Left hindlimb (tissue), 1 donor: Measurements from ENCODE around the gene TAMALIN.

ENCODE experiments used
- DNase-seq: peaks from one replicate; pipeline ENCODE4 v3.0.0-alpha.2; 2018

The TAMALIN gene

DNA sequence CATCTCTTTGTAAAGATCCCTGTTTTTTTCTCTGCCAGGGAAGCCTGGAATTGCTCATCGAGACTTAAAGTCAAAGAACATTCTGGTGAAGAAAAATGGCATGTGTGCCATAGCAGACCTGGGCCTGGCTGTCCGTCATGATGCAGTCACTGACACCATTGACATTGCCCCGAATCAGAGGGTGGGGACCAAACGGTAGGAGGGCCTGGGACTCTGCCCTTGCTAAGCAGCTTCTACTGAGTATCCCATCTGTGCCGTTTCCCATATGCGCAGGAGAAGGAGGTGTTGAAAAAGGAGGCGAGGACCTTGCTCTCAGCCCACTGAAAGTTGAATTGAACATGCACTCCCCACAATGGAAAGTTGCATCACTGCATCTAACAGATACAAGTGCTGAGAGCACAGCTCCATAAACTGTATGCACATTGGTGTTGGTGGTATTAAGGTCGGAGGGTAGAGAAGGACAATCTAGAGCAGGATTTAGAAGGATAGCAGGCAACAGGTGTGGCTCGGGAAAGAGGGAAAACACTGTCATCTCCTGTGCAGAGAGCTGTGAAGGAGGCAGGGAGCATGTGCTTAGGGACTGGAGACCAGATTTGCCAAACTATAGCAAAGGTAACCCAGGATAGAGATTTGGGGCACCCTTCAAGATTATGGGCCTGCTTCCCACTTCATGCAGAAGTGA lies 21.5 kb upstream of the TAMALIN start:
- no peak for DNase-seq

GRCh38 chr12:51986834-51987233 lies 19.9 kb upstream of the TAMALIN start:
- DNase-seq = no peak

DNA sequence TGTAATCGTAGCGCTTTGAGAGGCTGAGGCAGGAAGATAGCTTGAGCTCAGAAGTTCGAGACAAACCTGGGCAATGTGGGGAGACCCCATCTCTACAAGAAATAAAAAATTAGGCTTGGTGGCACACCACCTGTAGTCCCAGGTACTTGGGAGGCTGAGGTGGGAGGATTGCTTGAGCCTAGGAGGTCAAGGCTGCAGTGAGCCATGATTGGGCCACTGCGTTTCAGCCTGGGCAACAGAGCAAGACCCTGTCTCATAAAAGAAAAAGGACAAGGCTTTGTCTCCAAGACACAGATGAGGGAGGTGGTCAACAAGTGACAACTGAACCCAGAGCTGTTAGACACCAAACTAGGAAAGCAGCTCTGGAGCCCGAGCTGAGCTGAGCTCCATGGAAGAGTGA lies 14.5 kb upstream of the TAMALIN start:
- DNase-seq = no peak

- no peak for DNase-seq
Measured at GRCh38 chr12:51994539-51994820, 12.3 kb upstream of the TAMALIN start.

DNA sequence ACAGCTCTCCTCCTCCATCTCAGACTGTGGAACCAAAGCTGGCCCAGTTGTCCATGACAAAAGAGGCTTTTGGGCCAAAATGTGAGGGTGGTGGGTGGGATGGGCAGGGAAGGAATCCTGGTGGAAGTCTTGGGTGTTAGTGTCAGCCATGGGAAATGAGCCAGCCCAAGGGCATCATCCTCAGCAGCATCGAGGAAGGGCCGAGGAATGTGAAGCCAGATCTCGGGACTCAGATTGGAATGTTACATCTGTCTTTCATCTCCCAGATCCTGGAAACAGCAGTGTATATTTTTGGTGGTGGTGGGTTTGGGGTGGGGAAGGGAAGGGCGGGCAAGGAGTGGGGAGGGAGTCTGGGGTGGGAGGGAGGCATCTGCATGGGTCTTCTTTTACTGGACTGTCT lies 11.8 kb upstream of the TAMALIN start:
- DNase-seq = no peak

- no peak for DNase-seq
Measured at GRCh38 chr12:51997136-51997535, 9.6 kb upstream of the TAMALIN start.

GRCh38 chr12:52003016-52003550 lies 3.7 kb upstream of the TAMALIN start:
- no peak for DNase-seq

GRCh38 chr12:52003591-52003990 lies 3.2 kb upstream of the TAMALIN start:
- no peak for DNase-seq

- no peak for DNase-seq
Measured at GRCh38 chr12:52004042-52004648, 2.6 kb upstream of the TAMALIN start.

DNA sequence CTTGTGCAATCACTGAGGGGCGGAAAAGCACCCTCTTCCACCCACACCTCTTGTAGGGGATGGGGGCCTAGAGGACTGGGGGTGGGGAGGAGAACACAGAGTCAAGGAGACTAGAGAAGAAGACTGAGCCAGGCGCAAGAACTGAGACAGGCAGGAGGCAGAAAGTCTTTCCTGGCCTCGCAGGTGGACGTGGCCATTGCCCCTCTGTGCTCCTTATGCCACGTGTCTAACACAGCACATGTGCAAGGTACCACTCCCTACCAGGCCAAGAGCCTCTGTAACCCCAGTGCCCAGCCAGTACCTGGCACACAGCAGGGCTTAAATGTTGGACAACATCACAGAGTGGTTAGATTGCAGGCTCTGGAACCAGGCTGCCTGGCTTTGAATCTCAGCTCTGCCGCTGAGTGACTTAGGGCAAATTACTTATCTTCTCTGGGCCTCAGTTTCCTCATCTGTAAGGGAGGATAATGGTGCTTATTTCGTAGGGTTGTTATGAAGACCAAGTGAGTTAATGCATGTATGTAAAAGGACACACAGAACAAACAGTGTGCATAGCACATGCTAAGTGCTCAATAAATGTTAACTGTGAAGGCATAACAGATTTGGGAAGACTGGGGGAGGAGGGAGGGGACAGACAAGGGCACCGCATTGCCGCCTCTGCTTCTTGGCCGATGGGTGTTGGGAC lies 1.4 kb upstream of the TAMALIN start:
- no peak for DNase-seq

DNA sequence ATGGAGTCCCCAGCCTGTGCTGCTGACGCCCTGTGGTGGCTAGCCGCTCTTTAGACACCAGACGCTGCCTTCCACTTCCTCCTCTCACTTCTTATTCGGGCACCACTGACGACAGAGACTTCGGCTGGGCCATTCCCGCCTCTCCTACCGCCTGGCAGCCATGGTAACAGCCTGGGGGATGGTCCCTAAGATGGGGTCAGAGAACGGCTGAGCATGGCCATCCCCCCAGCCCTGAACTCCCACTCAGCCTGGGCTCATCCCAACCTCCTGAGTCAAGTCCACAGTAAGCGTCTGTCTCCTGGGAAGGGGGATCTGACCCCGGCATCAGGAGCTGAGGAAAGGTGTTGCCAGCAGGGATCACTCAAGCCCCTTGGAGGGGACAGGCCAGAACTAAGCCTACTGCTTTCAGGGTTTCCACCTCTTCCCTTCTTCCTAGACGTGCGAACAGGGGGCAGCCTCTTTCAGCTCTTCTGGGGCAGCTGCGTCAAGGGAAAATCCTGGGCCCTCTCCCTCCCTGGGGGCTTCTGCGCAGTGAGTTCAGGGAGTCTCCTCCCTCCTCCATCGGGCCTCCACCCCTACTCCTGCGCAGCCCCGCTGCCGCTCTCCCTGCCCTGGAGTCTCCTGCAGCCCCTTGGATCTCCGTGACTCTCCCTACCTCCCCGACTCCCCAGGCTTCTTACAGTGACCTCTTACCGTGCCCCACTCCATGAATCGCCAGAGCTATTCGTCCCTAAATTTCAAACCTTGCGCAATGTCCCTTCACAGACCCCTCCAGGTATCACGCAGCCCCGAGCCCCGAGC lies 643 bp upstream of the TAMALIN start:
- peak; percentile 57 for DNase-seq

- peak; percentile 74 for DNase-seq
Measured at GRCh38 chr12:52007158-52007921, 594 bp downstream of the TAMALIN start.

- DNase-seq = no peak
Measured at GRCh38 chr12:52007982-52008510, 1.3 kb downstream of the TAMALIN start.

DNA sequence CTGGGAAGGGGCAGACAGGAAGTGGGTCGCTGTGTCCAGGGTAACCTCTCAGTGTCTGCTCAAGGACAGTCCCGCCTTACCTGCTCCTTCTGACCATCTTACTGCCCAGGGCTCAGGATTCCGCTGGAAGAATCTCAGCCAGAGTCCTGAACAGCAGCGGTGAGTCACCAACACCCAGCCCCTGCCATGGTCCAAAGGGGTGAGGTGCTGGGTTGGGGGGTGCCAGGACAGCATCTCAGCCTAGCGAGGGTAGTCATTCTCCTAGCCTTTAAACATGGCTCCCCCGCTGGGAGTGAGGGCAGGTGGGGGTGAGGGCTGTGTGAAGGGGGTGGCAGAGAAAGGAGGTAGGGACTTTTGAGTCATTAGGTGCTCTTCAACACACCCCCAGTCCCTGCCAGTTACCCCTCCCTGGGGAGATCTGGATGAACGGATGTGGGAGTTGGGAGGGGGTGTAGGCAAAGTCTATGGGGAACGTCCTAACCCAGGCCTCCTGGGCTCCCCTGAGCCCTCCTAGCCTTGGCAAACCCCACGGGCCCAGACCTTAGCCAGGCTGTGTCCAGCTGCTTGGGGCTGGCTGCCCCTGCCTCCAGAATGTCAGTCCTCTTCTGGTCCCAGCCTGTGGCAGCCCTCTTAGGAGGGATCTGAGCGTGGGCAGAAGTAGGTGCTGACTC lies 2.5 kb downstream of the TAMALIN start:
- no peak for DNase-seq

GRCh38 chr12:52010152-52010622 lies 3.4 kb downstream of the TAMALIN start:
- DNase-seq = peak; percentile 96

DNA sequence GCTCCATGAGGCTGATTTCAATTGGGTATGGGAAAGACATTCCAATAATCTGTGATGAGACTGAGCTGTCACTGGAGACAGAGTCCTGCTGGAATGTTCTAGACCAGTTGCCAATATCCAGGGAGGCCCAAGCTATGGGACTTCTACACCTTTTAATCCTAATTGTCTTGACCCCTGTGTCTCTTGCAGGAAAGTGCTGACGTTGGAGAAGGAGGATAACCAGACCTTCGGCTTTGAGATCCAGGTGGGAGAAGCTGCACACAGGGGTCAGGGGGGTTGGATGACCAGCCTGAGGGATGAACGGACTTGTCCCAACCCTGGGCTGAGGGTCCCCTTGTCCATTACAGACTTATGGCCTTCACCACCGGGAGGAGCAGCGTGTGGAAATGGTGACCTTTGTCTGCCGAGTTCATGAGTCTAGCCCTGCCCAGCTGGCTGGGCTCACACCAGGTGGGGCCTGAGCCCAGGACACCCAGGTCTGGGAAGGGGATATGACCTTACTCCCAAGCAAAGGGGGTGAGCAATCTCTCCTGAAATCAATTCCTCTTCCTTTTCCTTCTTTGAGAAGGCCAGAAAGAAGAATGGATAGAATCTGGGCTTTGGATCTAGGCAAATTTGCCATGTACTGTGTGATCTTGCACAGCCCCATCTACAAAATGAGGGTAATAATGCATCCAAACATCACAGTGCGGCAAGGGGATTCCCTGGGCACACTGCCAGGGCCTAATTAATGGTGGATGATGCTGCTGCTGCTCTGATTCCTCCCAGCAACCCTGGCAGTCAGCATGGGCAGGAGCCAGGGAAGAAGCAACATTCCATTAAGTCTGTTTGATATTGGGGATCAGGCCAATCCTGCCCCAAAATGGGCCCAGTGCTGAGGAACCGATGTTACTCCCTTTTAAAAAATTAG lies 4.2 kb downstream of the TAMALIN start:
- no peak for DNase-seq

DNA sequence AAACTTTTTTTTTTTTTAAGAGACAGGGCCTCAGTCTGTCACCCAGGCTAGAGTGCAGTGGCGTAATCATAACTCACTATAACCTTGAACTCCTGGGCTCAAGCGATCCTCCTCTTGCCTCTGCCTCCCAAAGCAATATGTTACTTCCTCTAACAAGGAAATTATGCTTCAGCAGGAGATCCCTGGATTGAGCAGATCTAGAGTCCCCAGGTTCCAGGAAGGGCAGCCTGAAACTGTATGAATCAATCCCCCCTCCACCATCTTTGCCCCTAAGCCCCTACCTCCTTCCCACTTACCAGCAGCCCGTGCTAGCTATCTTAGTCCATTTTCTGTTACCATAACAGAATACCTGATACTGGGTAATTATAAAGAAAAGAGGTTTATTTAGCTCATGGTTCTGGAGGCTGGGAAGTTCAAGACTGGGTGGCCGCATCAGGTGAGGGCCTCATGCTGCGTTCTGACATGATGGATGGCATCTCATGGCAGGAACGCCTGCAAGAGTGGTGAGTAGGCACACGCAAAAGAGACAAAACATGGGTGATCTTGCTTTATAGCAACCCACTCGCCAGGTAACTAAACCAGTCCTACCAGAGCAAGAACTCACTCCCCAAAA lies 5.0 kb downstream of the TAMALIN start:
- no peak for DNase-seq

- no peak for DNase-seq
Measured at GRCh38 chr12:52013626-52014310, 7.0 kb downstream of the TAMALIN start.
